GM12878 (cell line): ENCODE measurements around the gene PRR16. TPM values are rescaled to one million over a fixed set of nuclear protein-coding genes. Genes with fewer than 3 reads are reported as not detected.

ENCODE experiments used
- ATAC-seq: fragments of 200-7000 bp; cut with Tn5 transposase; 3 replicates; pipeline ENCODE4 v1.9.1; 2020; ENCODE audit warnings: mild to moderate bottlenecking, moderate library complexity
- BruUV-seq: library from RNA; stranded (reverse); fragments of 400-500 nt; replicated peaks from 2 replicates; lab custom pipeline; 2021; lab: Mats Ljungman, UMichigan
- CTCF ChIA-PET: fragments of 300-600 bp; sonication (Branson Sonifier 250); formaldehyde crosslinking; extraction: SDS; loops from one replicate; lab custom pipeline; 2021; ENCODE audit warnings: inconsistent platforms; lab: Yijun Ruan, JAX
- POLR2A ChIA-PET: fragments of 350-600 bp; formaldehyde crosslinking; extraction: SDS; loops from one replicate; lab custom pipeline; 2021; ENCODE audit warnings: inconsistent platforms; lab: Charles Lee
- RAD21 ChIA-PET: fragments of 300-600 bp; sonication (Branson Sonifier 250); formaldehyde crosslinking; loops from one replicate; lab custom pipeline; 2023; ENCODE audit warnings: antibody characterized with exemption; ENCODE audit not compliant: unreplicated experiment; lab: Charles Lee
- SMC1A ChIA-PET: fragments of 300-600 bp; sonication (Branson Sonifier 250); formaldehyde crosslinking; loops from one replicate; lab custom pipeline; 2023; ENCODE audit not compliant: unreplicated experiment, uncharacterized antibody; lab: Charles Lee
- DNase-seq: peaks from one replicate; pipeline ENCODE4 v3.0.0-alpha.2; 2011; ENCODE audit warnings: low read depth, low spot score
- FAIRE-seq: peaks from 3 replicates; lab custom pipeline; 2011; peaks lifted over from hg19 to GRCh38; lab: Jason Lieb, UNC
- H2AFZ ChIP-seq: 2 replicates; pipeline ENCODE4 v1.6.0; 2011; ENCODE audit warnings: low read depth, low read length, control low read depth; ENCODE audit not compliant: control insufficient read depth
- H3K27ac ChIP-seq: 2 replicates; pipeline ENCODE4 v1.5.1; 2011; ENCODE audit warnings: control low read depth; ENCODE audit not compliant: control insufficient read depth, insufficient read depth
- H3K27me3 ChIP-seq, 2 experiments: replicated peaks in 1 of 2; 2 replicates each; pipeline versions ENCODE4 v1.6.0 to v1.6.1; 2011; ENCODE audit warnings: low read length in 1 of 2; ENCODE audit not compliant: control insufficient read depth in 2 of 2, insufficient read depth in 2 of 2
- H3K36me3 ChIP-seq, 2 experiments: 2 replicates each; pipeline ENCODE4 v1.5.1; 2011; ENCODE audit warnings: low read length in 1 of 2; ENCODE audit not compliant: control insufficient read depth in 2 of 2, insufficient read depth in 2 of 2
- H3K4me1 ChIP-seq: 2 replicates; pipeline ENCODE4 v1.6.1; 2011; ENCODE audit warnings: mild to moderate bottlenecking, low read length, moderate library complexity, mixed read lengths; ENCODE audit not compliant: control insufficient read depth, insufficient read depth
- H3K4me2 ChIP-seq: 2 replicates; pipeline ENCODE4 v1.6.0; 2011; ENCODE audit warnings: control low read depth; ENCODE audit not compliant: control insufficient read depth, insufficient read depth
- H3K4me3 ChIP-seq: fragments of 200-600 bp; sonication (generic); 2 replicates; pipeline ENCODE4 v1.5.1; 2016
- H3K79me2 ChIP-seq: 2 replicates; pipeline ENCODE4 v1.6.0; 2011; ENCODE audit warnings: low read length; ENCODE audit not compliant: control insufficient read depth, insufficient read depth
- H3K9ac ChIP-seq: 2 replicates; pipeline ENCODE4 v1.8.0; 2011; ENCODE audit warnings: low read length, control low read depth, mixed read lengths; ENCODE audit not compliant: control insufficient read depth, insufficient read depth
- H3K9me3 ChIP-seq: replicated peaks from 3 replicates; pipeline ENCODE4 v1.5.1; 2011; ENCODE audit warnings: mild to moderate bottlenecking, low read length; ENCODE audit not compliant: control insufficient read depth, insufficient read depth
- H4K20me1 ChIP-seq: 2 replicates; pipeline ENCODE4 v1.6.0; 2011; ENCODE audit not compliant: control insufficient read depth, insufficient read depth
- CEBPZ ChIP-seq: fragments of 150-350 bp; IDR thresholded peaks from 2 replicates; pipeline ENCODE4 v1.6.1; 2016; ENCODE audit warnings: low read depth, low read length
- CHD1 ChIP-seq: IDR thresholded peaks from 2 replicates; pipeline ENCODE4 v1.6.1; 2012; ENCODE audit warnings: low read depth, low read length, improper control_type of control experiment
- EP300 ChIP-seq, 2 experiments: fragments of 150-350 bp in 1 of 2; IDR thresholded peaks; 2 replicates each; pipeline ENCODE4 v1.6.1; 2011 to 2012; ENCODE audit warnings: low read depth in 2 of 2, low read length in 2 of 2, borderline replicate concordance in 1 of 2, improper control_type of control experiment in 1 of 2, inconsistent platforms in 1 of 2; ENCODE audit not compliant: control insufficient read depth in 1 of 2
- ESRRA ChIP-seq: IDR thresholded peaks from 2 replicates; pipeline ENCODE4 v1.6.1; 2012; ENCODE audit warnings: mild to moderate bottlenecking, low read length, improper control_type of control experiment
- FOXM1 ChIP-seq: IDR thresholded peaks from 2 replicates; pipeline ENCODE4 v1.6.1; 2012; ENCODE audit warnings: low read depth, mild to moderate bottlenecking, inconsistent platforms, low read length, moderate library complexity
- HDAC2 ChIP-seq: fragments of 200-600 bp; sonication (generic); IDR thresholded peaks from 2 replicates; pipeline ENCODE4 v1.6.1; 2017
- JUNB ChIP-seq: IDR thresholded peaks from 2 replicates; pipeline ENCODE4 v1.6.1; 2016; ENCODE audit warnings: antibody characterized with exemption, mild to moderate bottlenecking
- MAX ChIP-seq: IDR thresholded peaks from 2 replicates; pipeline ENCODE4 v1.6.1; 2012; ENCODE audit warnings: low read depth, low read length, improper control_type of control experiment
- NBN ChIP-seq: fragments of 450-650 bp; IDR thresholded peaks from 2 replicates; pipeline ENCODE4 v1.6.1; 2016
- NFIC ChIP-seq: IDR thresholded peaks from 2 replicates; pipeline ENCODE4 v1.6.1; 2012; ENCODE audit warnings: low read depth, mild to moderate bottlenecking, inconsistent platforms, low read length, moderate library complexity
- TCF3 ChIP-seq: IDR thresholded peaks from 2 replicates; pipeline ENCODE4 v1.6.1; 2012; ENCODE audit warnings: low read depth, mild to moderate bottlenecking, low read length, borderline replicate concordance; ENCODE audit not compliant: insufficient read depth
- WGBS: methylation state at CpG from one replicate; pipeline ENCODE4 v1.1.6; 2016; ENCODE audit warnings: low lambda C conversion rate; ENCODE audit not compliant: insufficient replicate concordance, insufficient coverage; ENCODE audit errors: missing lambda C conversion rate; 5-methylcytosine and 5-hydroxymethylcytosine counted together
- in situ Hi-C: fragments of 300-500 bp; cut with MboI; formaldehyde crosslinking; loops from 9 replicates; pipeline ENCODE4 v1.14.3; 2018; ENCODE audit warnings: mixed read lengths
- intact Hi-C: fragments of 100-400 bp; cut with micrococcal nuclease; formaldehyde crosslinking; loops from one replicate; pipeline ENCODE4 v1.14.2; 2022; ENCODE audit not compliant: unreplicated experiment
- polyA plus RNA-seq, 11 experiments: library from polyadenylated mRNA; depleted of rRNA in 4 of 11; unstranded in 6 of 11; stranded (reverse) in 5 of 11; fragments of >200 nt; fragmentation: Nextera tagmentation in 4 of 11; fragmentation: Illumina TruSeq in 1 of 11; extraction: Ambion mirVana in 4 of 11; extraction: Trizol in 1 of 11; gene quantifications; 1 replicate in 1 of 11; 2 replicates in 10 of 11; pipeline versions ENCODE4 v1.2.1 to v1.2.3, GENCODE V29; 2011 to 2016; ENCODE audit warnings: inconsistent platforms in 2 of 11, missing spikeins in 2 of 11, low read depth in 1 of 11
- total RNA-seq, 4 experiments: library from RNA; depleted of rRNA in 3 of 4; stranded (reverse); fragments of >200 nt in 3 of 4; fragmentation: Illumina TruSeq in 1 of 4; extraction: Trizol in 1 of 4; gene quantifications; 2 replicates each; pipeline versions ENCODE4 v1.2.1 to v1.2.3, GENCODE V29; 2013 to 2021

The PRR16 gene
- total and polyA plus RNA-seq, 10 of the 15 experiments (the other 5 are each of a cell fraction or from before 2014, with no cell fraction given): not detected

- RAD21 ChIA-PET: no interaction called here
These were observed 2.4 kb downstream of the PRR16 start for GRCh38 chr5:120466341-120467006.

More at GRCh38 chr5:120466341-120467006, 2.4 kb downstream of the PRR16 start:
- TF ChIP-seq ESRRA: no peak
- TF ChIP-seq CEBPZ: no peak
- TF ChIP-seq FOXM1: no peak
- peak; percentile 84 for TF ChIP-seq JUNB
- TF ChIP-seq MAX: no peak
- no peak for TF ChIP-seq TCF3
- no peak for TF ChIP-seq EP300 (IDR thresholded peaks at IDR 0.05; ENCODE audit: borderline replicate concordance in 1 of 2, control insufficient read depth in 1 of 2, low read depth in 2 of 2, low read length in 2 of 2)
- no peak for TF ChIP-seq HDAC2
- no peak for TF ChIP-seq NBN
- TF ChIP-seq CHD1: no peak
- peak; percentile 64; the same call in 1 of the 2 replicates for TF ChIP-seq NFIC
- Histone ChIP-seq H3K4me3 (no peak overlapping the region), H4K20me1 (no peaks in the 10 kb centered on the region), H3K79me2 (no peaks in the 10 kb centered on the region), H3K4me2 (no peak overlapping the region), H3K27ac (no peak overlapping the region), H3K9ac (no peak overlapping the region), H3K9me3 (no peaks in the 10 kb centered on the region), H2AFZ (no peak overlapping the region), H3K27me3 (peaks cover 9% of the 10 kb centered on the region in 2 experiments; a peak in 3 of 4 replicates), H3K36me3 (no peaks in the 10 kb centered on the region), H3K4me1 (peaks cover 6% of the 10 kb centered on the region; the same call in 1 of the 2 replicates)
- DNase-seq: no peak
- no peak for FAIRE-seq
- BruUV-seq: no TSS peak
- in situ Hi-C loops (loop anchor here (25.0 kb wide), 2 partner anchors 1179 to 1479 kb away; partner anchors contain the start of gene DTWD2), intact Hi-C loops (no loop called here)
- POLR2A ChIA-PET: no interaction called here
- ATAC-seq: no peak
- CTCF ChIA-PET: no interaction called here
- SMC1A ChIA-PET: interaction anchor here (0.8 kb wide), 1 partner anchor 17 kb away, joined by 3 read pairs; no protein-coding TSS in a partner anchor
- 90% methylated on average over 4 of the region's 4 CpGs for WGBS
